NCI-H1105 treated with DMSO at 0.1 percent for 48 hours (cell line): ENCODE measurements around the gene HIVEP3.
"Not testable (repeated sequence)": the region's sequence is repeated elsewhere in the genome, so short reads cannot be mapped to it uniquely, and the experiment has no call there.

Source experiments
- DNase-seq: peaks from one replicate; lab custom pipeline; 2025; lab: John Stamatoyannopoulos, UW

The HIVEP3 gene

DNA sequence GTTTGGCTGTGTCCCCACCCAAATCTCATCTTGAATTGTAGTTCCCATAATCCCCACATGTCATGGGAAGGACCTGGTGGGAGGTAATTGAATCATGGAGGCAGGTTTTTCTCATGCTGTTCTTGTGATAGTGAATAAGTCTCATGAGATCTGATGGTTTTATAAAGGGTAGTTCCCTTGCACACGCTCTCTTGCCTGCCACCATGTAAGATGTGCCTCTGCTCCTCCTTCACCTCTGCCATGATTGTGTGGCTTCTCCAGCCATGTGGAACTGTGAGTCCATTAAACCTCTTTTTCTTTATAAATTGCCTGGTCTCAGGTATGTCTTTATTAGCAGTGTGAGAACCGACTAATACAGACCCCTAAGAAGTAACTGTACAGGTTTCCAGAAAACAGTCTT lies 2.5 kb upstream of the HIVEP3 start:
- not testable (repeated sequence) for DNase-seq

DNA sequence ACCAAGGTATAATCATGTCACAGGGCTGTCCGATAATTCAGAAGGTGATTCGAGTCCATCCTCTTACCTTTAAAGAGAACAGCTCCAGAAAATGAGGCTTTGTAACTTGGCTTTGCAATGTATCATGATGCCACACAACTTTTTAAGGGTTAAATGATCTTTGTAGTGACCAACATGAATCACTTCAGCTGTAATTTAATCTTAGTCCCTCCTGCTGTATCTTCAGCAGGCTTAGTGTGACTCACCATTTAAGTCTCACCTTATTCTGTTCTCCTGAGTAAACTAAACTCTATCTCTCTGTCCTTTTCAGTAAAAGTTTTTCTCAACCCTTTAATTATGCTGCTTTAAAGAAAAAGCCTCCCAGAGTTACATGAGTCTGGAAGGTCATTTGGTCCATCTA lies 1.9 kb upstream of the HIVEP3 start:
- DNase-seq = no peak

GRCh38 chr1:41919764-41920397 lies 1.2 kb upstream of the HIVEP3 start:
- DNase-seq = peak; percentile 43

DNA sequence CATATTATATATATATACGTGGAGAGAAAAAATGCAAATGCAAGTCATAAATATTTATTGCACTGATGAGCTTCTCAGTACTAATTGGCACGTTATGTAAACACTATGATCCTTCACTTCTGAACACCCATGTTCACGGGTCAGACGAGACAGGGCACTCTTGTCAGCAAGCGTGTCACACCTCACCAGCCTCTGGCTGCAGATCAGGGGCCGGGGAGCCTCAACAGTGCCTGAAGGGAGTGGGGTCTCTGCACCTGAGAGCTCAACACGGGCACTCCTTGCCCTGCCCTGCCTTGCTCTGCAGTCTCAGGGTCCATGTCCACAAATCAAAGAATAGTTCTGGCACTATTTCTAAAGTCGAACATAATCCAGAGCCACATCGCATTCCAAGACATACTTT lies 409 bp upstream of the HIVEP3 start:
- no peak for DNase-seq

GRCh38 chr1:41917835-41918449 lies 780 bp downstream of the HIVEP3 start:
- peak; percentile 64 for DNase-seq

DNA sequence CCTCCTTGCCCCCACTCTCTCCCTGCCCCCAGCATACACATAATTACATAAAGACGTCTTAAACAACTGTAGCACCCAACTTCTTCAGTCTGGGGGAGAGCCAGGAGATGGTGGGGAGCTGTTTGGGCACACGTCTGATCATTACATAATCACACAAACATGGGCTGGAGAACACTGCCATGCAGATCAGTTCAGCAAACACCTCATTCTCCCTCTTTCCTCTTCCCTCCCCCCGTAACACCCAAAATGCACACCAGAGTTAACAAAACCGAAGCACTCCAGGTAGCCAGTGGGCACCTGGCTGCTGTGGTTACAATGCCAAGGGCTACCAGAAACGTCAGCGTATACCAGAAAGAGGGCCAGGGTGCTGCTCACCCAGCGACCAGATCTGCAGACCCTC lies 1.6 kb downstream of the HIVEP3 start:
- DNase-seq = no peak

DNA sequence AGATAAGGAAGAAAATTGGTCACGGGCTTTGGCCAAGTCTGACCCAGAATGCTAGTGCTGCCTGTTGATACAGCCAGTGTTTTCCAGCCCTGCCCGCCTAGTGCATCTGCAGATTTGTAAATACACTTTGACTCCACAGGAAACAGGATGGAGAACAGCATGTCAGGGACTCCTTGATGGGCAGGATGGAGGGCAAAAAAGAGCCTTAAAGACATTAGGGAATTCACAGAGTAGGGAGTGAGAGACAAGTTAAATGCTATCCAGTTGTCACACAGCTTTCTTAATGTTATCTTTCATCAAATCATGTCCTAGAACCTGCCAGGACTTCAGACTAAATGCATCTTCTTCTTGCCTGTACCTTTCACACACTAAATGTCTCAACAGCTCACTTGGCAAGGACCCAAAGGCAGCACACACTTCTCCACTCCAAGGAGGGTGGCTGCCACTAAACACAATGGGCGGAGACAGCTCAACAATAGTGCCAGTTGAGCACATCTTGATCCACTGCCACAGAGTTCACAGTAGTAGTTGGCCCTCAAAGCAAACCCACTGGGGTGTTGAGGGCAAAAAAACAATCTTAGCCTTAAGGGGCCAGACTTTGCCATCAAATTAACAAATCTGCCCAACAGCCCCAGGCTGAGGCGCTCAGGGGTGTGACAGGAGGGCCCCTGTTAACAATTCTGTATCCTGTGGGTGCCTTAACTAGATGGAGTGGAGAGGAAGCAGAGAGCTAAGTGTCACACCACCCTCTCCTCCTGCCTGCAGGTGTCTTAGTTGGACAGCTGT lies 2.7 kb downstream of the HIVEP3 start:
- DNase-seq = peak; percentile 50

GRCh38 chr1:41914516-41914915 lies 4.2 kb downstream of the HIVEP3 start:
- no peak for DNase-seq

DNA sequence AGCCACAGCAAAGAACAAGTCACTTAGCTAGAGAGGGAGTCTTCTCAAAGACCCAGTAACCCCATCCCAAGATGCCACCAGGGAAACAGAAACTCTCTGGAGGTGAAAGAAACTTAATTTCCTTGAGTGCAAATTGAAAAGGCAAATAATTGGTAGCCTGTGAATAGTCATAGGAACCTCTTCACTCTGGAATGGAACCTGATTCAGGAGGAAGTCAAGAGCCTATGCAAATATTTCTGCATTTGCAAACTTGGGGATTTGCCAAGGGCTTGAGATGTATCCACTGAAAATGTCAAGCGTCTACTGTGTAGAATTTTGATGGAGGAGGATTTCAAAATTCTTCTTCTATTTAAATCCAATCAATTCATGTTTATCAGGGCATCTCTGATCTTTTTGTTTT lies 5.7 kb downstream of the HIVEP3 start:
- DNase-seq = no peak

DNA sequence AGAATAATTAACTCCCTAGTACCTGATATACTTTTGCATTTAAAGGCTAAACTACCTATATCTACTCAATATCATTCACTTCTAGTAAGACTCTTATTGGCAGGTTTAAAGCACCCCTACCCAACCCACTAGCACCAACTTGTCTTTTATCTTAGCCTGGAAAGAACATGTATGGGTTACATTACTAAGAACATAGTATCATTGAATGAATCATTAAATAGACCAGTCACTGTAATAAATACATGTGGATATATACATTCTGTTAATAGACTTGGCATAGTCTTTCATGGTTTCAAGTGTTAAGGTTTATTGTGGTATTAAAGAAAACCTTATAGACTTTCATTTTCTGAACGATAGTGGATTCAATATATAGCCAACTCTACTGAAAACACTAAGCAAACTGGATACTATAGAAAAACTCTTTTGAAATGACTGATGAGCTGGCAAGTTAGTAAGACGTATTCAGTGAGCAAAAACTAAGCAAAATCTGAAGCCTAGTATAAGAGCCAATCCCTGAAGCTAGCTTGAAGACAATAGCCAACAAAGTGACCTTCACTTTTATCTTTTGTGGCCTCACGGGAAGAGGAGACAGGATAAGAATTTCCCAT lies 10.3 kb downstream of the HIVEP3 start:
- DNase-seq = no peak

- no peak for DNase-seq
Observed at GRCh38 chr1:41907446-41907845, 11.3 kb downstream of the HIVEP3 start.

- DNase-seq = no peak
Observed at GRCh38 chr1:41906943-41907342, 11.8 kb downstream of the HIVEP3 start.

DNA sequence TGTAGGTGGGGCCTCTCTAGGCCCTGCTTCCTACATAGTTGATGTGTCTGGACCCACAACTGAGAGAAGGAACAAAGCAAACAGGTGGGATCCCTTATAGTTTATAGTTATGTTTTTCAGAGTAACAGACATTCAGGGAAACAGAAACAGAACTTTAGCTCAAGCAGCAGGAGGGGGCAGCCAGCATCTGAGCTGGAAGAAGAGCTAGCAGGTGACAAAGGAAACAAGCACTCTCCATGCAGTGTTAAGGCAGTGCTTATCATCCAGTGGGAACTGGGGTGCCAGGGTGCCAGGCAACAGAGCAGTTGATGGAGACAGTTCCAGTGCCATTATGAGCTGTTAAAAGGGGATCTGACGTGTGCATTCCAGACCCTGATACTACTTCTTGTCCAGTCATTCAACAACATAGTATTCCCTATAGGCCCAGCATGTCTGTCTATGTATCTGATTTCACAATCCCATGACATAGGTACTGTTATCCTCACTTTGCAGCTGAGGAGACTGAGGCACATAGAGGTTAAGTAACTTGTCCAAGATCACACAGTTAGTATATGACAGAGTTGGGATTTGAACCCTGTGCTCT lies 13.5 kb downstream of the HIVEP3 start:
- no peak for DNase-seq

DNA sequence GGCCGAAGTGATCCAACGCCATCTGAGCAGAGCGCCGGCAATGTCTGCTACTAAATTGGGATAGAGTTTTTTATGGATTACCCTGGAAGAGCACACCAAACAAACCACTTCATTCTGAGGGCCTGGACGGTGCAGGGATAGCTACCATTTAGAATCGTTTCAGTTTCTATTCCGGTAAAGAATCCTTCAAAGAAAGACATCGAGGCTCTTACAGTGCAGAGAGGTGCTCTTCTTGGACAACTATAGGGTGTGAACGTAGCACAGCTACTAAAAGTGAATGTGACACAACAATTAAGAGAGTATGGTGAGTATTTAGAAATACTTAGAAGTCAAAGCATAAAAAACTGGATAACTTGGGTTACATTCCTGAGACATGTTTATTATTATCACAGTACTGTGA lies 16.1 kb downstream of the HIVEP3 start:
- DNase-seq = no peak

GRCh38 chr1:41902159-41902577 lies 16.6 kb downstream of the HIVEP3 start:
- DNase-seq = no peak

GRCh38 chr1:41901551-41901950 lies 17.2 kb downstream of the HIVEP3 start:
- no peak for DNase-seq

DNA sequence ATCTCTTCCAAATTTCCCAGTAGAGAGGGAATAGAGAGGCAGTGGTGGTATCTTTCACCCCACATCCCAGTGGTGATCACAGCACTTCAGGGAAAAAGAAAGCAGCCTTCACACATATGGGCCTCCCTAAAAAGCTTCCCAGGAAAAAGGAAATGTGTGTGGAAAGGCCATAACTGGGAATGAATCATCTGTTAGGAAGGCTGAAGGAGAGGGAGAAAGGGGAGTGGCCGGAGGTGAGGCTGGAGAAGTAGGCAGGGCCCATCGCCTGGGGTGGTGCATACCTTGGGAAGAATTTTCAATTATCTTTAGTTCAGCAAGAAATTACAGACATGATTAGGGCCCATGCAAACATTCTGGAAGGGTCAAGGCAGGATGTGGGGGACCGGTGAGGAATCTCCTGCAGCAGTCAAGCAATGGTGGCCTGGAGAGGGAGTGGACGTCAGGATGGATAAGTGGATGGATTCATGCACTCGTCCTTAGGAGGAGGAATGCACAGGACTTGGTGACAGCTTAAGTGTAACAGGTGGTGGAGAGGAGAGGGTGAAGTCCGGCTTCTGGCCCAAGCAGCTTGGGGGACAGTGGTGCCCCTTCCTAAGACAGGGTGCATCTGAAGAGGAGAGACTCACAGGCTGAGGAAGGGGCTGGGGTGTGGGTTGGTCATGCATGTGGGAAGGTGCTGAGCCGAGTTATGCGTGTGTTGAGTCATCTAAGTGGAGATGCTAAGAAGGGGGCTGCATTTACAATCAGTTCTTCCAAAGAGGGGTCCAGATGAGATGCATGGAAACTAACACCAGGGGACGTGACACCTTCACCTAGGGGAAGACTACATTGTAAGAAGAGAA lies 17.9 kb downstream of the HIVEP3 start:
- no peak for DNase-seq

GRCh38 chr1:41898191-41898713 lies 20.5 kb downstream of the HIVEP3 start:
- DNase-seq = no peak

DNA sequence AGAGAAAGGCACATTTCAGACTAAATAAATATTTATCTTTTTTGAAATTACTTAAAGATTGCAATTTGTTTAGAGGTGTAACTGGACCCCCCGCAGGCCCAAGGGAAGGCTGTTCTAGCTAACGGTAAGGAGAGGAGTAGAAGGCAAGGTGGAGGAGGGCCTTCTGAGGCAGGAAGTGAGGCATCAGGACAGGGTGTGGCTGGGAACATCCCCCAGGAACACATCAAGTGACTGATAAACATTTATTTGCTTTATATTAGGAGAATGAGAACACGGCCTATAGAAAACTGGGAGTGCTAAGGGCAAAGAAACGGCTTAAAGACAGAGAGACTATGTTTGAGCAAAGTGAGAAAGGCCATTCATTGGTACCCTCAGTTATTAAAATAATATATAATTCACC lies 23.2 kb downstream of the HIVEP3 start:
- DNase-seq = no peak

DNA sequence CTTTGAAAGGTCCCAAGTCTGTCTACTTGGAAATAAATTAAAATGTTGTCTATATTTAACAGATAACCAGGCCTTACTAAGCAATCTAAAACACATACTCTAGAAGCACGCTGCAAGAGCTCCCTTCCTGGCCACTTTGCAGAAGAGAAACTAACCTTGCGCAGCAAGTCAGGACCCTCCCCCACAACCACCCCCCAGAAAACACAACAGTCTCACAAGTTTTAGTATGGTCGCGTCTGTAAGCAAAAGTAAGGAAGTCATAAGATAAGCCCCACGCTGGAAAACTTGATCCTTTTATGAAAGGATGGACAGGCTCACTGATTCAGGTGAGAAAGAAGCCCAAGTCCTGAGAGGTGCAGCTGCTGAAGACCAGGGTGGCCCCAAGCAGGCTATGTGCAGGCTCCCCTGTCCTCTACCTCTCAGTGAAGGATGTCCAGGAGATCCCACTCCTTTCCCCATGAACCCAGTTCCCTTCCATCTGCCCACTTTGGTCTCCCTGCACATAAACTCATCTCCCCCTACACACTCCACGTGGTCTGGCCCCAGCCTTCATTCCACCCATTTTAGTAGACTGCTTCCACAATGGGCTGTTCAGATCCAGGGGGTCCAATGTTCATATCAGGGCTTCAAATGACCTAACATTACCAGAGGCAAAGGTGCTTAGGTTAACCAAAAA lies 23.8 kb downstream of the HIVEP3 start:
- no peak for DNase-seq
